Upper lobe of right lung (tissue), 1 donor: ENCODE results near the gene RNF125. TPM values are rescaled to one million over a fixed set of nuclear protein-coding genes. Genes with fewer than 3 reads are reported as not detected.
"Not testable (repeated sequence)": the region's sequence is repeated elsewhere in the genome, so short reads cannot be mapped to it uniquely, and the experiment has no call there.

Experiments used
- ATAC-seq: fragments of 200-7000 bp; cut with Tn5 transposase; one replicate; pipeline ENCODE4 v1.9.1; 2020; ENCODE audit warnings: mild to moderate bottlenecking, moderate library complexity
- DNase-seq: peaks from one replicate; pipeline ENCODE4 v3.0.0-alpha.2; 2020
- H3K27ac ChIP-seq: fragments of 200-600 bp; one replicate; pipeline ENCODE4 v1.8.0; 2022
- H3K27me3 ChIP-seq: fragments of 200-600 bp; one replicate; pipeline ENCODE4 v1.8.0; 2022; ENCODE audit warnings: mild to moderate bottlenecking
- H3K36me3 ChIP-seq: fragments of 200-600 bp; one replicate; pipeline ENCODE4 v1.8.0; 2022
- H3K4me1 ChIP-seq: fragments of 200-600 bp; one replicate; pipeline ENCODE4 v1.8.0; 2022
- H3K4me3 ChIP-seq: fragments of 200-600 bp; one replicate; pipeline ENCODE4 v1.8.0; 2022; ENCODE audit warnings: mild to moderate bottlenecking
- H3K9me3 ChIP-seq: fragments of 200-600 bp; one replicate; pipeline ENCODE4 v1.8.0; 2022
- CTCF ChIP-seq: fragments of 200-600 bp; IDR thresholded peaks from one replicate; pipeline ENCODE4 v1.8.0; 2022; ENCODE audit warnings: antibody characterized with exemption
- intact Hi-C: fragments of 100-400 bp; cut with DNase I; formaldehyde crosslinking; loops from one replicate; pipeline ENCODE4 v1.11.0; 2022
- total RNA-seq: library from RNA; stranded (reverse); fragmentation: NEBNext Ultra II Directional; extraction: Animal tissue kit (Norgen Biotek cat#: 25700); gene quantifications from one replicate; pipeline ENCODE4 v1.2.1, GENCODE V29; 2021
- donor health status: DM: no; HTN: yes; CAD: no; lungs with severe emphysema.

Gene RNF125
- total RNA-seq, 1 donor from 2014 or later, result 6.5 TPM

GRCh38 chr18:32019251-32019948, 775 bp downstream of the RNF125 start:
- TF ChIP-seq CTCF, result no peak
- no peaks in the 10 kb centered on the region for H3K36me3 ChIP-seq
- H3K27me3 ChIP-seq, result no peaks in the 10 kb centered on the region
- peak; percentile 74 for DNase-seq
- intact Hi-C loops, result no loop called here
- peaks cover 7% of the 10 kb centered on the region for H3K4me1 ChIP-seq
- peak overlapping the region; percentile 68 for H3K4me3 ChIP-seq
- peak; percentile 38 for ATAC-seq
- H3K9me3 ChIP-seq, result no peaks in the 10 kb centered on the region
- H3K27ac ChIP-seq, result peak overlapping the region; percentile 85

- H3K27me3 ChIP-seq, H3K4me1 ChIP-seq, H3K36me3 ChIP-seq, DNase-seq, H3K27ac ChIP-seq, H3K9me3 ChIP-seq, intact Hi-C loops, ATAC-seq: not testable (repeated sequence)
- peak overlapping the region; percentile 68 for H3K4me3 ChIP-seq
Measured at GRCh38 chr18:32019949-32020625, 1.5 kb downstream of the RNF125 start.

GRCh38 chr18:32021756-32022564, 3.3 kb downstream of the RNF125 start:
- intact Hi-C loops, result no loop called here
- Histone ChIP-seq H3K27ac (no peak overlapping the region), H3K4me1 (peaks cover 7% of the 10 kb centered on the region)

GRCh38 chr18:32025744-32026143, 7.1 kb downstream of the RNF125 start:
- DNase-seq (no peak), ATAC-seq (no peak)

More at GRCh38 chr18:32021756-32022564, 3.3 kb downstream of the RNF125 start:
- no peak for ATAC-seq
- Histone ChIP-seq H3K27me3 (no peaks in the 10 kb centered on the region), H3K36me3 (no peaks in the 10 kb centered on the region), H3K4me3 (no peak overlapping the region), H3K9me3 (no peaks in the 10 kb centered on the region)
- DNase-seq, result no peak
- no peak for TF ChIP-seq CTCF

GRCh38 chr18:32026491-32027086, 8.0 kb downstream of the RNF125 start:
- no peak for DNase-seq
- H3K4me1 ChIP-seq, result no peaks in the 10 kb centered on the region
- TF ChIP-seq CTCF, result no peak
- intact Hi-C loops, result no loop called here
- H3K9me3 ChIP-seq, result no peaks in the 10 kb centered on the region
- no peak for ATAC-seq
- no peak overlapping the region for H3K4me3 ChIP-seq
- H3K27ac ChIP-seq, result no peak overlapping the region
- H3K27me3 ChIP-seq, result no peaks in the 10 kb centered on the region
- no peaks in the 10 kb centered on the region for H3K36me3 ChIP-seq

More at GRCh38 chr18:32025744-32026143, 7.1 kb downstream of the RNF125 start:
- Histone ChIP-seq H3K4me3 (no peak overlapping the region), H3K4me1 (no peaks in the 10 kb centered on the region), H3K36me3 (no peaks in the 10 kb centered on the region), H3K27ac (no peak overlapping the region), H3K9me3 (no peaks in the 10 kb centered on the region), H3K27me3 (no peaks in the 10 kb centered on the region)
- TF ChIP-seq CTCF, result no peak
- intact Hi-C loops, result no loop called here
